Stimulated activated CD4-positive, alpha-beta T cell treated with anti-CD3 and anti-CD28 coated beads, Interleukin-1b, Interleukin-23, amount 100 ng/mL, for 24 hours (primary cell): ENCODE data around the gene TRIM71.
"Not testable (repeated sequence)": the region's sequence is repeated elsewhere in the genome, so short reads cannot be mapped to it uniquely, and the experiment has no call there.

Experiments used
- DNase-seq, 4 experiments: peaks; one replicate each; pipeline ENCODE4 v3.0.0-alpha.2; 2020; ENCODE audit warnings: low read depth in 4 of 4, low spot score in 1 of 4

Gene TRIM71

DNA sequence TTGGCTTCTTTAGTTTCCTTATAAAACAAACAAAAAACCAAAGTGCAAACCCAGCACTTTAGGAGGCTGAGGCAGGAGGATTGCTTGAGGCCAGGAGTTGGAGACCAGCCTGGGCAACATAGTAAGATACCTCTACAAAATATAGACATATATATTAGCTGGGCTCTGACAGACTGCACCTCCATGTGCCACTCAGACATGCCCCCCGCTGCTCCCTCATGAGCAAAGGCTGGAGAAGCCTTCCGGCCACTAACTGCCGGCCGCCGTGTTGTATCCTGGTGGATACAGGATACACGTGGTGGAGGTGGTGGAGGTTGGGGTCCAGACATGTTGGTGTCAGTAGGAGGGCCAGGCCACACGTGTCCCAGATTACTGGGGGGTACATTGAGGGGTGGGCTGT is 104.3 kb downstream of the TRIM71 start:
- no peak for DNase-seq

DNA sequence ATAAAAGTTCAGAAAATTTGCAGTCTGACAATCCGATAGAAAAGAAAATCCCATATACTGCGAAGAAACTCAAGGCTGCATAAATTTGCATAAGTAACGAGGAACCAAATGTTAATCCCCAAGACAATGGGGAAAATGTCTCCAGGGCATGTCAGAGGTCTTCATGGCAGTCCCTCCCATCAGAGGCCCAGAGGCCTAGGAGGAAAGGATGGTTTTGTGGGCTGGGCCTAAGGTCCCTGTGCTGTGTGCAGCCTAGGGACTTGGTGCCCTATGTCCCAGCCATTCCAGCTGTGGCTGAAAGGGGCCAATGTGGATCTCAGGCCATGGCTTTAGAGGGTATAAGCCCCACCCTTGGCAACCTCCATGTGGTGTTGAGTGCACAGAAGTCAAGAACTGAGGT is 112.4 kb downstream of the TRIM71 start:
- DNase-seq, result no peak

- DNase-seq, result not testable (repeated sequence)
Measured at GRCh38 chr3:32931273-32931672, 113.5 kb downstream of the TRIM71 start.

- no peak for DNase-seq
Measured at GRCh38 chr3:32934150-32934742, 116.4 kb downstream of the TRIM71 start.

DNA sequence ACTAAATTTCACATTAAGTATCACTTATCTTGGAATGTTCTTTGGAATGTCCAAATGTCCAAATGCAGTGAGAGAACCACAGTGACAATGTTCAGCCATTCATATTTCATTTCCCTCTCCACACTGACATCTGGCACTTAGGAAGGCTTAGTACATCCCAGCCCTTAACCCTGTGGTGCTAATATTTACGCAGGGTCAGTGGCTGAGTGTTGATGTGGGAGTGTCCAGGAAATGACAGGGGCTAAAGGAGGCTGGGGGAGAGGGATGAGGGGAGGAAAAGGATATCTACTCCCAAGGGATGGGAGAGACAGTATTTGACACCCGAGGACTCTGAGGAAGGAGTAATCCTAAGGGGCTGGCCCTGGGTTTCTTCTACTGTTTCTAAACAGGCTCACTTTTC is 119.5 kb downstream of the TRIM71 start:
- DNase-seq, result no peak

DNA sequence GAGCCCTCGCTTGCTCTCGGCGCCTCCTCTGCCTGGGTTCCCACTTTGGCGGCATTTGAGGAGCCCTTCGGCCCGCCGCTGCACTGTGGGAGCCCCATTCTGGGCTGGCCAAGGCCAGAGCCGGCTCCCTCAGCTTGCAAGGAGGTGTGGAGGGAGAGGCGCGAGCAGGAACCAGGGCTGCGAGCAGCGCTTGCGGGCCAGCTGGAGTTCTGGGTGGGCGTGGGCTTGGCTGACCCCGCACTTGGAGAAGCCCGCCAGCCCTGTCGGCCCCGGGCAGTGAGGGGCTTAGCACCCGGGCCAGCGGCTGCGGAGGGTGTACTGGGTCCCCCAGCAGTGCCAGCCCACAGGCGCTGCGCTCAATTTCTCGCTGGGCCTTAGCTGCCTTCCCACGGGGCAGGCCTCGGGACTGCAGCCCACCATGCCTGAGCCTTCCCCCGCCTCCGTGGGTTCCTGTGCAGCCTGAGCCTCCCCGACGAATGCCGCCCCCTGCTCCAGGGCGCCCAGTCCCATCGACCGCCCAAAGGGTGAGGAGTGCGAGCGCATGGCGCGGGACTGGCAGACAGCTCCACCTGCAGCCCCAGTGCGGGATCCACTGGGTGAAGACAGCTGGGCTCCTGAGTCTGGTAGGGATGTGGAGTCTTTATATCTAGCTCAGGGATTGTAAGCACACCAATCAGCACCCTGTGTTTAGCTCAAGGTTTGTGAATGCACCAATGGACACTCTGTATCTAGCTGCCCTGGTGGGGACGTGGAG is 121.9 kb downstream of the TRIM71 start:
- DNase-seq, result not testable (repeated sequence)

GRCh38 chr3:32940726-32941125 is 122.9 kb downstream of the TRIM71 start:
- no peak for DNase-seq

- no peak for DNase-seq
Measured at GRCh38 chr3:32945136-32945535, 127.3 kb downstream of the TRIM71 start.

GRCh38 chr3:32945598-32945997 is 127.8 kb downstream of the TRIM71 start:
- not testable (repeated sequence) for DNase-seq

DNA sequence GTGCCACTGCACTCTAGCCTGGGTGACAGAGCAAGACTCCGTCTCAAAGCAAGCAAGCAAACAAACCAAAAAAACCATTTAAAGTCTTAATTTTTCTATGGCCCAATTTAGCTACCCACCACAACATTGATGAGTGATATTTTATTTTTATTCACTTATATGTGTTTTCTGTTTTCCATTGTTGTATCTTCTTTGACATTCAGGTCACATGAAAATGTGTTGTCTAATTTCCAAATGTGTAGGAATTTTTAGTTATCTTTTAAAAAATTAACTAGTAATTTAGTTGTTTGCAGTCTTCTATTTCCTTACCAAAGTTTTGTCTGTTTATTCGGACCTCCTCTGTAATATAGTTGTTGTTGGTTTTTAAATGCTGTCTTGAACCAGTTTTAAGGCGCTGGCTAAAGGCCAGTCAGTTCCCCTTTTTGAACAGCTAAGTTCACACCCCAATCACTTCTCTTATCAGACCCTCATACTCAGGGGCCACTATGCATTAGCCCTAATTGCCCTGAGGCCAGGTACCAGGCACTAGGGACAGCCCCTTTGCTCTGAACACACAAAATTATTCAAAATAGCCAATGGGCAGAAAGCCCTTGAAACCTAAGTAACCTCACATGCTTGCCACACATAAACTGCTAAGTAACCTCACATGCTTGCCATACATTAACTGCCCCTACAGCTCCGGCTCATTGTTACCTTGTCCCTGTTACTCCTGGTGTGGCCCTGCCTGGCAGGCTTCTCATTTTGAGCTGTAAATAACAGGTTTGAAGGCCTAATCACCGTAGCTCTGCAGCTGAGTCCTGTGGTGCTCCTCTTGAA is 129.4 kb downstream of the TRIM71 start:
- no peak for DNase-seq
